ENCODE data around the gene EMID1.

DNA sequence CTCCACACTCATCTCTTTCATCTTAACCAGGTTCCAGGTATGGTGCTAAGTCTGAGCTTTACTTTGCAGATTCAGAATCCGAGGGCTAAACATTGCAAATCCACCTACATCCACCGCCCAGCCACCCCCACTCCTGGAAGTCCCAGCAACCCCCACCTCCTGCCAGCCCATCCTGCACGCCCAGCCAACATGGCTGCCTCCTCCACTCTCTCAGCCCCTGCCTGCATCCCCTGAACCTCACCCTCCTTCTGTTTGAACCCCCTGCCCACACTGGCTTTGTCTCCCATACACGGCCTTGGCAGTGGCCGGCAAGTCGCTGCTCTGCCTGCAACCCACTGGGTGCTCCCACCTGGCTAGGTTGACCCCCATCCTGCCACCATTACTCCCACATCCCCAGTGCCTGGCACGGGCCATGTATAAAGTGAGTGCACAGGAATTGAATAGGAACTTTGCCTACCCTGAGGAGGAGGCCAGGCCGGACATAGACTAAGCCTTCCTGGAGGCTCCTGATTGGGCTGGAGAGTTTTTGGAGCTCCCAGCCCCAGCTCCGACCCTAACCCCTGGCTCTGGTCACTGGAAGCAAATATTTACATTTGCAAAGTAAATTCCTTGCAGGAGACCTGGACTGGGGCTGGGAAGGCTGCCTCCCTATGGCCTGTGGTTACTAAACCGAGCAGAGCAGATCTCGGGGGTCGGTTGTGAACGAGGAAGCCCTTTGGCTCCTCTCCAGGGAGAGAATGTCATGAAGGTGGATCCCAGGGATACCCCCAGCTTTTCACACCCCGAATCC is 14.4 kb downstream of the EMID1 start:
- TF ChIP-seq TAF1 (IDR thresholded peaks at IDR 0.05; ENCODE audit: borderline replicate concordance, low read depth, low read length): no peak
- TF ChIP-seq, protein P1, sequence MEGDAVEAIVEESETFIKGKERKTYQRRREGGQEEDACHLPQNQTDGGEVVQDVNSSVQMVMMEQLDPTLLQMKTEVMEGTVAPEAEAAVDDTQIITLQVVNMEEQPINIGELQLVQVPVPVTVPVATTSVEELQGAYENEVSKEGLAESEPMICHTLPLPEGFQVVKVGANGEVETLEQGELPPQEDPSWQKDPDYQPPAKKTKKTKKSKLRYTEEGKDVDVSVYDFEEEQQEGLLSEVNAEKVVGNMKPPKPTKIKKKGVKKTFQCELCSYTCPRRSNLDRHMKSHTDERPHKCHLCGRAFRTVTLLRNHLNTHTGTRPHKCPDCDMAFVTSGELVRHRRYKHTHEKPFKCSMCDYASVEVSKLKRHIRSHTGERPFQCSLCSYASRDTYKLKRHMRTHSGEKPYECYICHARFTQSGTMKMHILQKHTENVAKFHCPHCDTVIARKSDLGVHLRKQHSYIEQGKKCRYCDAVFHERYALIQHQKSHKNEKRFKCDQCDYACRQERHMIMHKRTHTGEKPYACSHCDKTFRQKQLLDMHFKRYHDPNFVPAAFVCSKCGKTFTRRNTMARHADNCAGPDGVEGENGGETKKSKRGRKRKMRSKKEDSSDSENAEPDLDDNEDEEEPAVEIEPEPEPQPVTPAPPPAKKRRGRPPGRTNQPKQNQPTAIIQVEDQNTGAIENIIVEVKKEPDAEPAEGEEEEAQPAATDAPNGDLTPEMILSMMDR (IDR thresholded peaks at IDR 0.05): no peak
- no peak for TF ChIP-seq POLR2AphosphoS5 (IDR thresholded peaks at IDR 0.05; ENCODE audit: low read depth, low read length)
- no peak for TF ChIP-seq RAD21 (IDR thresholded peaks at IDR 0.05; ENCODE audit: low read length)
- no peak for TF ChIP-seq ELF1 (IDR thresholded peaks at IDR 0.05)
- no peak for TF ChIP-seq EZH2phosphoT487 (IDR thresholded peaks at IDR 0.05; ENCODE audit: borderline replicate concordance, low read depth)
- TF ChIP-seq, protein P2, sequence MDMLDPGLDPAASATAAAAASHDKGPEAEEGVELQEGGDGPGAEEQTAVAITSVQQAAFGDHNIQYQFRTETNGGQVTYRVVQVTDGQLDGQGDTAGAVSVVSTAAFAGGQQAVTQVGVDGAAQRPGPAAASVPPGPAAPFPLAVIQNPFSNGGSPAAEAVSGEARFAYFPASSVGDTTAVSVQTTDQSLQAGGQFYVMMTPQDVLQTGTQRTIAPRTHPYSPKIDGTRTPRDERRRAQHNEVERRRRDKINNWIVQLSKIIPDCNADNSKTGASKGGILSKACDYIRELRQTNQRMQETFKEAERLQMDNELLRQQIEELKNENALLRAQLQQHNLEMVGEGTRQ (IDR thresholded peaks at IDR 0.05; ENCODE audit: borderline replicate concordance, low read depth, low read length): no peak
- TF ChIP-seq GATA2 (CRISPR knock-in tag; IDR thresholded peaks at IDR 0.05): no peak
- TF ChIP-seq TCF12 (IDR thresholded peaks at IDR 0.05): no peak
